GM19372 (cell line): ENCODE measurements around the gene MED13.
"Not testable (repeated sequence)": the region's sequence is repeated elsewhere in the genome, so short reads cannot be mapped to it uniquely, and the experiment has no call there.

Source experiments
- ATAC-seq: cut with Tn5 transposase; IDR thresholded peaks from one replicate; pipeline ENCODE4 v1.9.1; 2021; ENCODE audit warnings: mild to moderate bottlenecking, low read depth, moderate library complexity; ENCODE audit not compliant: unreplicated experiment

The MED13 gene

DNA sequence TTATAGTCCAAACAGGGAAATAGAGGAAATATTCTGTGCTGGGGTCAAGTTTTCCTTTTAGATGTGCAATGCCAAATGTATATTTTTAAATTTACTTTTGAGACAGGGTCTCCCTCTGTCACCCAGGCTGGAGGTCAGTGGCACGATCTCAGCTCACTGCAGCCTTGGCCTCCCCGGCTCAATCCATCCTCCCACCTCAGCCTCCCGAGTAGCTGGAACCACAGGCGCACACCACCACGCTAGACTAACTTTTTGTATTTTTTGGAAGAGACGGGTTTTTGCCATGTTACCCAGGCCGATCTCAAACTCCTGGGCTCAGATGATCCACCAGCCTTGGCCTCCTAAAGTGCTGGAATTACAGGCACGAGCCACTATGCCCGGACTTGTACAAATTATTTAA, 25.8 kb upstream of the MED13 start:
- no peak for ATAC-seq

- no peak for ATAC-seq
Observed at GRCh38 chr17:62090021-62090824, 25.1 kb upstream of the MED13 start.

- no peak for ATAC-seq
Observed at GRCh38 chr17:62089334-62089733, 24.3 kb upstream of the MED13 start.

DNA sequence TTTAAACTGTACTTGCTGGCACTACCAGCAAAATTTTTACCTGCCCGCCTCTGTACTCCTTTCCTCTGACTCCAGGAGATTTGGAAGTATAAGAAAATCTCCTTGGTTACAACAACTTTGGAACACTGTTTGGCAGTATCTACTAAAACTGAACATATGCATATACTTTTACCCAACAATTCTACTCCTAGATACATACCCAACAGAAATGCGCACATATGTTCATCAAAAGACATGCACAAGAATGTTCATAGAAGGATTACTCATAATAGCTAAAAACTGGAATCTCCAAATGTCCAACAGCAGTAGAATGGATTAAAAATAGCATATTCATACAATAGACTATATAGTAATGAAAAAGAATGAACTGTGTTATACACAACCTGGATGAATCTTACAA, 21.7 kb upstream of the MED13 start:
- ATAC-seq: no peak

- ATAC-seq: no peak
Observed at GRCh38 chr17:62085511-62086408, 20.7 kb upstream of the MED13 start.

DNA sequence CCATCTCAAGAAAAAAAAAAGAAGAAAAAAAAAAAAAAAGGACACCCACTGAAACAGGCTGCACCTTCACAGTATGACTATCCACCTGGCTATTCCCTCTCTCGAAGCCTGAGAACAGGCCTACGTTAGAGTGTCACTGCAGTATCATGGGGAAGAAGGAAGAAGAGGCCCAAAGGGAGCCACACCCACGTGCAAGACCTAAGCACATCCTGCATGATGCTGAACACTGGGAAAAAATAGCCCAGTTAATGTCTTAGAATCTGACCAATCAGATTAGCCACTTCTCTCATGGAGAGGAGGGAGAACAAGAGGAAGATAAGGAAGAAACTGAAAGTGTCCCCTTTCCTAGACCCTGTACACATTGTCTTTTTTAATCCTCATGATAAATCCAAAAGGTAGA, 19.5 kb upstream of the MED13 start:
- no peak for ATAC-seq

DNA sequence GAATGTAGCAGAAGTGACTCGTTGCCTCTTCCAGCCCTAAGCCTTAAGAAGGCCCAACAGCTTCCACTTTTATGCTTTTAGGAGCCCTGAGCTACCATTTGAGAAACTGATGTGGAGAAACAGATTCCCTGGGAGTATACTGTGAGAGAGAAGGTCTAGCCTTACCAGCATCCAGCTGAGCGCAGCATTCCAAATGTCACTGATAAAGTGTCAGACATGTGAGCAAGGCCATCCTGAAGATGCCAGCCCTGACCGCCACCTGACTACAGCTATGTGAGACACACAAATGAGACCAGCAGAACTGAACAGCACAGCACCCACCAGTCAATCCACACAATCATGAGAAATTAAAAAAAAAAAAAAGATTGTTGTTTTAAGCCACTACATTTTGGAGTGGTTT, 18.6 kb upstream of the MED13 start:
- ATAC-seq: no peak

- no peak for ATAC-seq
Observed at GRCh38 chr17:62080647-62081046, 15.6 kb upstream of the MED13 start.

GRCh38 chr17:62078009-62078408, 12.9 kb upstream of the MED13 start:
- ATAC-seq: no peak

GRCh38 chr17:62076864-62077788, 12.0 kb upstream of the MED13 start:
- ATAC-seq: no peak

DNA sequence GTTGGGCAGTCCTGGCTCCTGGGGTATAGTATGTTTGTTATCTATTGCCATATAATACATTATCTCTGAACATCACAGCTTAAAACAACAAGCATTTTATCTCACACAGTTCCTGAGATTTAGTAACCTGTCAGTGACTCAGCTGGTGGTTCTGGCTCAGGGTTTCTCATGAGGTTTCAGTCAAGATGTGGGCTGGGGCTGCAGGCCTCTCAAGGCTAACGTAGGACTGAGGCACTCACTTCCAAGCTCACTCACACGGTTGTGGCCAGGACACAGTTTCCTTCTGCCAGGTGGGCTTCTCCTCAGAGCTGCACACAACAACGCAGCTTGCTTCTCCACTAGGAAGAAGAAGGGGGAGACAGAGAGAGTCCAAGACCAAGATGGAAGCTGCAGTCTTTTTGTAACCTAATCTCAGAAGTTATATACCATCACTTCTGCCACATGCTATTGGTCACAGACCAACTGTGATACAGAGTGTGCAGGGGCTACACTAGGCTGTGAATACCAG, 10.3 kb upstream of the MED13 start:
- no peak for ATAC-seq

- no peak for ATAC-seq
Observed at GRCh38 chr17:62073993-62074392, 8.9 kb upstream of the MED13 start.

- ATAC-seq: not testable (repeated sequence)
Observed at GRCh38 chr17:62072855-62073254, 7.8 kb upstream of the MED13 start.

GRCh38 chr17:62070900-62071299, 5.8 kb upstream of the MED13 start:
- no peak for ATAC-seq

GRCh38 chr17:62067165-62068145, 2.4 kb upstream of the MED13 start:
- ATAC-seq: no peak

DNA sequence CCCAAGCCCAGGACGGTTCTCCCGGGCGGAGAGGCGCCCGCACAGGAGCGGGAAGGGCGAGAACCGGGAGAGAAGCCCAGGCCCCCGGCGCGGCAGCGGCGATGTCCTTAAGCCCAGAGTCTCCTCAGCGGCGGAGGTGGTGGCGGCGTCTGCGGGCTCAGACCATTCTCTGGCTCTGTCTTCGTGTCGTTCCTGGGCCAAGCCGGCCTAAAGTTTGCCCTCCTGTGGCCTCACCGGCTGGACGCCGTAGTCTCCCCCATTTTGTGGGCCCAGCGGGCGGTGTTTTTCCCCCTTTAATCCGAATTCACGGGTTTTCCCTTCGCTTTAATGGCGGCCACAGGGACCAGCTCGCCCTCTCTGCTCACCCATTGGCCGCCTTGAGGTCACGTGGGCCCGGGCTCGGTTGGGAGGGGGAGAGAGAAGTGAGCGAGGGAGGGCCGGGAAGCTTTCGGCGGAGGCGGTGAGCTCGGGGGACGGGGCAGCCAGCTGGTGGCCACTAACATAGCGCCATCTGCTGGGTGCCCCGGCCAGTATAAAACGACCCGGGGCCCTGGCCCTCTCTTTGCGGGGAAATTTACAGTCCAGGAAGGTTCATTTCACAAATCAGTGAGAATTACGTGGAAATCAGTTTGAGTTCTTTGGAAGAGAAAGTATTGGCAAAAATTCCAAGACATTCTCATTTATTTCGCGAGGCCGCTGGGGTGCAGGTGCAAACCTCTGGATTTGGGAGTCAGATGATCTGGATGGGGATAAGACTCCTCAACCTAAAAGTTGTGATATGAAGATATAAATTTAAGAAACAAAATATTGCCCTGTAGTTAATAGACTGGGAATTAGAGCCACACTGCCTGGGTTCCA, 762 bp upstream of the MED13 start:
- ATAC-seq: peak; percentile 91

GRCh38 chr17:62064029-62064790, 868 bp downstream of the MED13 start:
- ATAC-seq: no peak

DNA sequence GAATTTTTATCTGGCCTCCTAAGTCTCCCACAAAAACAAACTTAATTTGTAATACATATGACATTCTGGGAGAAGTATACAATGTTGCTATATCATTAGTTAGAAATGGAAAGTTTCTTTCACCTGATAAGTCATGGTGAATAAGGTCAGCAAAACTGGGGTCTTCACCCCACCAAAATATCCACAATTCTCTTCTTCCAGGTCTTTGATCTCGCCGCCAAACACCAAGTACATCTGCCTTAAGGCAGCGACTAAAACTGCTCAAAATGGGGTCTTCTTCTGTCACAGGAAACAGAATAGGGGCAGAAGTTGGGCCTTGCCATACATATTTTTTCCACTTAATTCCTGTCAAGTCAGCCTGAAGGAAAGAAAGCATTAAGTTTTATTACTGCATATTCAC, 2.1 kb downstream of the MED13 start:
- no peak for ATAC-seq
